KMS-11 (cell line): ENCODE results near the gene SMOC2.

ENCODE experiments used
- H2AFZ ChIP-seq: fragments of 200-600 bp; sonication (generic); 2 replicates; pipeline ENCODE4 v1.6.1; 2016; ENCODE audit warnings: antibody characterized with exemption, mixed run types, low read depth
- H3K27ac ChIP-seq: fragments of 200-600 bp; sonication (generic); 2 replicates; pipeline ENCODE4 v1.6.1; 2016; ENCODE audit warnings: mild to moderate bottlenecking, mixed run types
- H3K27me3 ChIP-seq: fragments of 200-600 bp; sonication (generic); 2 replicates; pipeline ENCODE4 v1.6.1; 2017; ENCODE audit warnings: mild to moderate bottlenecking, low read depth, mixed run types, moderate library complexity; ENCODE audit not compliant: insufficient read depth
- H3K36me3 ChIP-seq: fragments of 200-600 bp; sonication (generic); 2 replicates; pipeline ENCODE4 v1.6.1; 2017; ENCODE audit warnings: mild to moderate bottlenecking, mixed run types; ENCODE audit not compliant: insufficient read depth
- H3K4me1 ChIP-seq: fragments of 200-600 bp; sonication (generic); 2 replicates; pipeline ENCODE4 v1.6.1; 2016; ENCODE audit warnings: mild to moderate bottlenecking, low read depth, mixed run types; ENCODE audit not compliant: poor library complexity, severe bottlenecking
- H3K4me2 ChIP-seq: fragments of 200-600 bp; sonication (generic); 2 replicates; pipeline ENCODE4 v1.7.0; 2016; ENCODE audit warnings: mild to moderate bottlenecking, mixed run types
- H3K4me3 ChIP-seq: fragments of 200-600 bp; sonication (generic); IDR thresholded peaks from 2 replicates; pipeline ENCODE4 v1.6.1; 2017; ENCODE audit warnings: low read depth, low read length, mixed read lengths; ENCODE audit not compliant: insufficient read depth
- H3K79me2 ChIP-seq: fragments of 200-600 bp; sonication (generic); 2 replicates; pipeline ENCODE4 v1.6.1; 2016; ENCODE audit warnings: low read depth, mixed run types; ENCODE audit not compliant: insufficient read depth
- H3K9ac ChIP-seq: fragments of 200-600 bp; sonication (generic); 2 replicates; pipeline ENCODE4 v1.6.1; 2016; ENCODE audit warnings: mild to moderate bottlenecking, mixed run types
- H4K20me1 ChIP-seq: fragments of 200-600 bp; sonication (generic); 2 replicates; pipeline ENCODE4 v1.6.1; 2016; ENCODE audit warnings: mild to moderate bottlenecking, mixed run types; ENCODE audit not compliant: insufficient read depth
- CTCF ChIP-seq: fragments of 200-600 bp; sonication (generic); conservative IDR thresholded peaks from 2 replicates; pipeline ENCODE4 v1.6.1; 2017; ENCODE audit warnings: low read depth, mild to moderate bottlenecking, antibody characterized with exemption, low read length, moderate library complexity, mixed read lengths

Gene SMOC2

GRCh38 chr6:168496139-168496996 lies 55.4 kb downstream of the SMOC2 start:
- no peak for TF ChIP-seq CTCF
- H3K9ac ChIP-seq, result no peak overlapping the region
- no peak overlapping the region for H3K4me3 ChIP-seq
- H3K27me3 ChIP-seq, result no peaks in the 10 kb centered on the region
- H3K36me3 ChIP-seq, result no peaks in the 10 kb centered on the region
- no peaks in the 10 kb centered on the region for H3K4me1 ChIP-seq
- no peak overlapping the region for H3K4me2 ChIP-seq
- no peak overlapping the region for H3K27ac ChIP-seq
- no peak overlapping the region for H2AFZ ChIP-seq
- H3K79me2 ChIP-seq, result no peaks in the 10 kb centered on the region
- no peaks in the 10 kb centered on the region for H4K20me1 ChIP-seq

- no peak for TF ChIP-seq CTCF
- Histone ChIP-seq H3K27ac (no peak overlapping the region), H4K20me1 (no peaks in the 10 kb centered on the region), H3K27me3 (no peaks in the 10 kb centered on the region), H3K4me2 (no peak overlapping the region), H3K79me2 (no peaks in the 10 kb centered on the region), H2AFZ (no peak overlapping the region), H3K4me3 (no peak overlapping the region), H3K9ac (no peak overlapping the region), H3K36me3 (no peaks in the 10 kb centered on the region), H3K4me1 (no peaks in the 10 kb centered on the region)
Observed at GRCh38 chr6:168496997-168497331, 56.0 kb downstream of the SMOC2 start.

GRCh38 chr6:168497381-168497780 lies 56.4 kb downstream of the SMOC2 start:
- H4K20me1 ChIP-seq, result no peaks in the 10 kb centered on the region
- no peak overlapping the region for H2AFZ ChIP-seq
- H3K36me3 ChIP-seq, result no peaks in the 10 kb centered on the region
- H3K4me2 ChIP-seq, result no peak overlapping the region
- TF ChIP-seq CTCF, result no peak
- no peaks in the 10 kb centered on the region for H3K27me3 ChIP-seq
- no peak overlapping the region for H3K4me3 ChIP-seq
- H3K4me1 ChIP-seq, result no peaks in the 10 kb centered on the region
- no peak overlapping the region for H3K27ac ChIP-seq
- H3K9ac ChIP-seq, result no peak overlapping the region
- no peaks in the 10 kb centered on the region for H3K79me2 ChIP-seq

GRCh38 chr6:168498161-168498843 lies 57.3 kb downstream of the SMOC2 start:
- Histone ChIP-seq H4K20me1 (no peaks in the 10 kb centered on the region), H3K27ac (no peak overlapping the region), H3K9ac (no peak overlapping the region), H3K79me2 (no peaks in the 10 kb centered on the region), H3K4me1 (no peaks in the 10 kb centered on the region), H3K27me3 (no peaks in the 10 kb centered on the region), H3K4me2 (no peak overlapping the region), H3K4me3 (no peak overlapping the region), H3K36me3 (no peaks in the 10 kb centered on the region), H2AFZ (no peak overlapping the region)
- TF ChIP-seq CTCF, result no peak
